PC-3 (cell line): ENCODE measurements around the gene TST. TPM values are rescaled to one million over a fixed set of nuclear protein-coding genes. Genes with fewer than 3 reads are reported as not detected.

ENCODE experiments used
- ATAC-seq: fragments of 200-7000 bp; cut with Tn5 transposase; 2 replicates; pipeline ENCODE4 v1.9.1; 2020; ENCODE audit warnings: mild to moderate bottlenecking, moderate library complexity
- BruUV-seq: library from RNA; stranded (reverse); fragments of 400-500 nt; replicated peaks from 2 replicates; lab custom pipeline; 2021; lab: Mats Ljungman, UMichigan
- CTCF ChIA-PET: fragments of 300-600 bp; sonication (Branson Sonifier 250); formaldehyde crosslinking; loops from one replicate; lab custom pipeline; 2022; ENCODE audit warnings: antibody characterized with exemption; lab: Charles Lee
- POLR2A ChIA-PET: fragments of 300-600 bp; sonication (Branson Sonifier 250); formaldehyde crosslinking; loops from one replicate; lab custom pipeline; 2022; ENCODE audit warnings: antibody characterized with exemption; ENCODE audit not compliant: unreplicated experiment; lab: Charles Lee
- DNase-seq: peaks from one replicate; pipeline ENCODE4 v3.0.0-alpha.2; 2015
- H2AFZ ChIP-seq: fragments of 300-600 bp; sonication (generic); 2 replicates; pipeline ENCODE4 v1.6.0; 2016; ENCODE audit warnings: antibody characterized with exemption, low read length
- H3F3A ChIP-seq: fragments of 300-600 bp; sonication (generic); one replicate; pipeline ENCODE4 v1.6.0; 2017; ENCODE audit warnings: antibody characterized with exemption, low read length, control low read depth, mild to moderate bottlenecking; ENCODE audit not compliant: unreplicated experiment
- H3K27ac ChIP-seq: fragments of 300-600 bp; sonication (generic); 2 replicates; pipeline ENCODE4 v1.5.1; 2016; ENCODE audit warnings: mild to moderate bottlenecking, low read length
- H3K27me3 ChIP-seq: fragments of 300-600 bp; sonication (generic); 2 replicates; pipeline ENCODE4 v1.6.1; 2016; ENCODE audit warnings: low read length, mixed read lengths
- H3K36me3 ChIP-seq: fragments of 300-600 bp; sonication (generic); 2 replicates; pipeline ENCODE4 v1.6.1; 2016; ENCODE audit warnings: low read depth, mixed run types, low read length, mixed read lengths
- H3K4me1 ChIP-seq: fragments of 300-600 bp; sonication (generic); 2 replicates; pipeline ENCODE4 v1.5.1; 2016; ENCODE audit warnings: low read length; ENCODE audit not compliant: insufficient read depth
- H3K4me2 ChIP-seq: fragments of 300-600 bp; sonication (generic); 2 replicates; pipeline ENCODE4 v1.6.0; 2016; ENCODE audit warnings: low read length
- H3K4me3 ChIP-seq: fragments of 300-600 bp; sonication (generic); 2 replicates; pipeline ENCODE4 v1.5.1; 2016; ENCODE audit warnings: mild to moderate bottlenecking, low read length, mixed read lengths
- H3K79me2 ChIP-seq: fragments of 300-600 bp; sonication (generic); 2 replicates; pipeline ENCODE4 v1.6.1; 2017; ENCODE audit warnings: low read length, mixed read lengths
- H3K9ac ChIP-seq: fragments of 300-600 bp; sonication (generic); 2 replicates; pipeline ENCODE4 v1.6.0; 2016; ENCODE audit warnings: mild to moderate bottlenecking, low read length
- H3K9me2 ChIP-seq: fragments of 300-600 bp; sonication (generic); replicated peaks from 2 replicates; pipeline ENCODE4 v1.6.1; 2016; ENCODE audit warnings: mixed run types, low read length, mixed read lengths
- H3K9me3 ChIP-seq: fragments of 300-600 bp; sonication (generic); 2 replicates; pipeline ENCODE4 v1.6.1; 2016; ENCODE audit warnings: low read length, mixed read lengths
- H4K20me1 ChIP-seq: fragments of 300-600 bp; sonication (generic); 2 replicates; pipeline ENCODE4 v1.6.1; 2016; ENCODE audit warnings: low read length, mixed read lengths
- CTCF ChIP-seq: fragments of 300-600 bp; sonication (generic); conservative IDR thresholded peaks from 2 replicates; pipeline ENCODE4 v1.5.1; 2017; ENCODE audit warnings: antibody characterized with exemption, low read depth, mild to moderate bottlenecking, low read length
- EZH2 ChIP-seq: fragments of 300-600 bp; sonication (generic); IDR thresholded peaks from one replicate; pipeline ENCODE4 v1.6.1; 2017; ENCODE audit warnings: antibody characterized with exemption, mild to moderate bottlenecking, low read length; ENCODE audit not compliant: unreplicated experiment
- EZH2phosphoT487 ChIP-seq: fragments of 300-600 bp; sonication (generic); IDR thresholded peaks from 2 replicates; pipeline ENCODE4 v1.6.1; 2018; ENCODE audit warnings: mild to moderate bottlenecking, antibody characterized with exemption, low read length, borderline replicate concordance
- intact Hi-C: fragments of 100-400 bp; cut with micrococcal nuclease; formaldehyde crosslinking; loops from 2 replicates; pipeline ENCODE4 v1.9.0; 2023
- total RNA-seq: library from RNA; depleted of rRNA; stranded (reverse); fragments of >200 nt; gene quantifications from 2 replicates; pipeline ENCODE4 v1.2.3, GENCODE V29; 2014

The TST gene
- total RNA-seq, 1 experiment from 2014 or later = 35.9 TPM

GRCh38 chr22:37043209-37043827 lies 24.1 kb upstream of the TST start:
- BruUV-seq = no TSS peak
- H3F3A ChIP-seq = no peaks in the 10 kb centered on the region
- ATAC-seq (no peak), DNase-seq (no peak)
- H3K27me3 ChIP-seq = no peaks in the 10 kb centered on the region
- TF ChIP-seq EZH2phosphoT487 = no peak
- TF ChIP-seq CTCF = no peak
- TF ChIP-seq EZH2 = no peak
- H2AFZ ChIP-seq = peak overlapping the region; percentile 40; the same call in 1 of the 2 replicates
- H4K20me1 ChIP-seq = no peaks in the 10 kb centered on the region
- CTCF ChIA-PET = interaction anchor here (1.0 kb wide), 1 partner anchor 50 kb away, joined by 3 read pairs; no protein-coding TSS in a partner anchor
- H3K9me3 ChIP-seq = no peaks in the 10 kb centered on the region
- no peaks in the 10 kb centered on the region for H3K36me3 ChIP-seq
- peak overlapping the region; percentile 23; the same call in 1 of the 2 replicates for H3K4me2 ChIP-seq
- no peak overlapping the region for H3K9ac ChIP-seq
- POLR2A ChIA-PET = no interaction called here
- no peaks in the 10 kb centered on the region for H3K79me2 ChIP-seq
- H3K4me1 ChIP-seq = peaks cover 20% of the 10 kb centered on the region
- no peaks in the 10 kb centered on the region for H3K9me2 ChIP-seq
- intact Hi-C loops = no loop called here
- H3K27ac ChIP-seq = no peak overlapping the region
- H3K4me3 ChIP-seq = no peak overlapping the region

GRCh38 chr22:37039466-37039865 lies 20.2 kb upstream of the TST start:
- ATAC-seq (no peak), DNase-seq (no peak)
- Histone ChIP-seq H3K4me1 (peaks cover 15% of the 10 kb centered on the region), H3K79me2 (no peaks in the 10 kb centered on the region), H3K4me2 (no peak overlapping the region), H3K9ac (no peak overlapping the region), H4K20me1 (no peaks in the 10 kb centered on the region), H3K4me3 (no peak overlapping the region), H3F3A (no peaks in the 10 kb centered on the region), H3K27ac (no peak overlapping the region), H3K36me3 (no peaks in the 10 kb centered on the region), H2AFZ (no peak overlapping the region), H3K9me3 (no peaks in the 10 kb centered on the region), H3K9me2 (no peaks in the 10 kb centered on the region), H3K27me3 (no peaks in the 10 kb centered on the region)
- intact Hi-C loops = no loop called here
- TF ChIP-seq EZH2 = no peak
- no peak for TF ChIP-seq EZH2phosphoT487
- TF ChIP-seq CTCF = no peak
- BruUV-seq = no TSS peak
- ChIA-PET CTCF (no interaction called here), POLR2A (no interaction called here)

- ATAC-seq = no peak
- POLR2A ChIA-PET = no interaction called here
- no peak overlapping the region for H2AFZ ChIP-seq
Measured at GRCh38 chr22:37037669-37038068, 18.4 kb upstream of the TST start.

More at GRCh38 chr22:37037669-37038068, 18.4 kb upstream of the TST start:
- Histone ChIP-seq H3K27me3 (no peaks in the 10 kb centered on the region), H3K9me3 (no peaks in the 10 kb centered on the region), H3F3A (no peaks in the 10 kb centered on the region), H3K79me2 (no peaks in the 10 kb centered on the region), H3K27ac (no peak overlapping the region), H3K36me3 (no peaks in the 10 kb centered on the region), H3K9ac (no peak overlapping the region), H4K20me1 (no peaks in the 10 kb centered on the region), H3K9me2 (no peaks in the 10 kb centered on the region), H3K4me3 (no peak overlapping the region), H3K4me2 (no peak overlapping the region), H3K4me1 (peaks cover 23% of the 10 kb centered on the region)
- intact Hi-C loops = no loop called here
- DNase-seq = no peak
- no TSS peak for BruUV-seq
- TF ChIP-seq CTCF (no peak), EZH2phosphoT487 (no peak), EZH2 (no peak)
- CTCF ChIA-PET = no interaction called here
